ENCODE measurements around the gene PLP2. TPM values are rescaled to one million over a fixed set of nuclear protein-coding genes. Genes with fewer than 3 reads are reported as not detected.
"Not testable (repeated sequence)": the region's sequence is repeated elsewhere in the genome, so short reads cannot be mapped to it uniquely, and the experiment has no call there.

PLP2 gene
- total RNA-seq, 6 experiments from 2014 or later, result 163 to 214 (median 178) TPM

DNA sequence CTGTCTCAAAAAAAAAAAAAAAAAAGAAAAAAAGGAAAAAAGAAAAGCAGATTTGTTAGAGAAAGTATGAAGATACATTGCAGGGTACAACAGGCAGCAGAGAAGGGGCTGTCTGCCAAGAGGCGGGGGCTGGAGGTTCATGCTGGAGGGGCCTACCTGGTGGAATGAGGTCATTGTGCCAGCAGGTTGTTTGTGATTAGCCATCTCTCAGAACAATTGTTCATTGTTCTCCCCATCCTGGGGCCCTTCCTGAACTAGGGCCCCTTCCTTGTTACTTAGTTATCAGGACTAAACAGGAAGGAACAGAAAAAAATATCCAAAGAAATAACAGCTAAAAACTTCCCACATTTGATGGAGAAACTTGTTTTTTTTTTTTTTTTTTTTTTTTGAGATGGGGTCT lies 34.2 kb upstream of the PLP2 start:
- no peak for DNase-seq
- peaks cover 3% of the 10 kb centered on the region; the same call in 1 of the 2 replicates for H3K27me3 Mint-ChIP-seq (ENCODE audit: insufficient read depth)
- H3K36me3 Mint-ChIP-seq (ENCODE audit: low read depth), result peaks cover 5% of the 10 kb centered on the region; the same call in 1 of the 2 replicates
- TF ChIP-seq CTCF (IDR thresholded peaks at IDR 0.05), result no peak
- H3K4me1 Mint-ChIP-seq (ENCODE audit: low read depth), result no peaks in the 10 kb centered on the region
- peaks cover 15% of the 10 kb centered on the region for H3K9me3 Mint-ChIP-seq
- no peak overlapping the region for H3K27ac Mint-ChIP-seq
- no peak overlapping the region for H3K4me3 Mint-ChIP-seq

- no peak for DNase-seq
- peaks cover 5% of the 10 kb centered on the region; the same call in 1 of the 2 replicates for H3K36me3 Mint-ChIP-seq (ENCODE audit: low read depth)
- H3K27me3 Mint-ChIP-seq (ENCODE audit: insufficient read depth), result peaks cover 3% of the 10 kb centered on the region; the same call in 1 of the 2 replicates
- H3K9me3 Mint-ChIP-seq, result peaks cover 15% of the 10 kb centered on the region
- H3K27ac Mint-ChIP-seq, result no peak overlapping the region
- TF ChIP-seq CTCF (IDR thresholded peaks at IDR 0.05), result no peak
- no peaks in the 10 kb centered on the region for H3K4me1 Mint-ChIP-seq (ENCODE audit: low read depth)
- no peak overlapping the region for H3K4me3 Mint-ChIP-seq
These were observed 32.0 kb upstream of the PLP2 start for GRCh38 chrX:49139713-49140112.

DNA sequence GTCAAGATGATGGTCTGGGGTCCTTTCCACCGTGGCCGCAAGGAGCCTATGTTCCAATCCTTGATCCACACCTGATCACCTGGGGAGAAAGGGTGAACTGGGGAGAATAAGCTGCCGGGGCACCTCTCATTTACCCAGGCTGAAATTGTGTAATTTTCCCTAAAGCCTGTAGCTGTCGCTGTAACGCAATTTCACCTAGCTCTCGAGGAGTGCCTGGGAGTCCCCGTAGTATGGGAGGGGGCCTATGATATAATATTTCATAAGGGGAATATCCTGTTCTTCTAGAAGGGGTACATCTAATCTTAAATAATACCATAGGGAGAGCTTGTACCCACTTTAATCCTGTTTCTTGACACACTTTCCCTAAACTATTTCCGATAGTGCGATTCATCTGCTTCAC lies 29.4 kb upstream of the PLP2 start:
- not testable (repeated sequence) for H3K27me3 Mint-ChIP-seq (ENCODE audit: insufficient read depth); H3K36me3 Mint-ChIP-seq (ENCODE audit: low read depth); H3K4me1 Mint-ChIP-seq (ENCODE audit: low read depth); H3K4me3 Mint-ChIP-seq; DNase-seq; H3K27ac Mint-ChIP-seq
- TF ChIP-seq CTCF (IDR thresholded peaks at IDR 0.05), result peak; percentile 68
- H3K9me3 Mint-ChIP-seq, result peaks cover 15% of the 10 kb centered on the region

DNA sequence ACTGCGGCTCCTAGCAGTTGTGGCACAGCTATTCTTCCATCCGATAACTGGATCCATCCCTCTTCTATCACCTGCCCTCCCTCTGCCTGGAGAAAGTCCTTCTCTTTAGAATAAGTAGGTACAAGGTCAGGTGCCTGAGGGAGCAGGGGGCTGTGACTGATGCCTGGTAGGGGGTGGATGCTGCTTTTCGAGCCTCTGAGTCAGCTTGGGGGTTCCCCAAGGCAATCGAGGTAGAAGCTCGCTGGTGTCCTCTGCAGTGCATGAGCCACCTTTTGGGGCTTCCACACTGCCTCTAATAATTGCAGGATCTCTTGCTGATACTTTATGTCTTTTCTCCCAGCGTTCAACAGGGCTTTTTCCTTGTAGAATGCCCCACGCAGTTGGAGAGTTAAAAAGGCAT lies 28.5 kb upstream of the PLP2 start:
- not testable (repeated sequence) for H3K4me1 Mint-ChIP-seq (ENCODE audit: low read depth); H3K36me3 Mint-ChIP-seq (ENCODE audit: low read depth); H3K27me3 Mint-ChIP-seq (ENCODE audit: insufficient read depth); H3K27ac Mint-ChIP-seq; DNase-seq; H3K4me3 Mint-ChIP-seq
- peaks cover 15% of the 10 kb centered on the region for H3K9me3 Mint-ChIP-seq

DNA sequence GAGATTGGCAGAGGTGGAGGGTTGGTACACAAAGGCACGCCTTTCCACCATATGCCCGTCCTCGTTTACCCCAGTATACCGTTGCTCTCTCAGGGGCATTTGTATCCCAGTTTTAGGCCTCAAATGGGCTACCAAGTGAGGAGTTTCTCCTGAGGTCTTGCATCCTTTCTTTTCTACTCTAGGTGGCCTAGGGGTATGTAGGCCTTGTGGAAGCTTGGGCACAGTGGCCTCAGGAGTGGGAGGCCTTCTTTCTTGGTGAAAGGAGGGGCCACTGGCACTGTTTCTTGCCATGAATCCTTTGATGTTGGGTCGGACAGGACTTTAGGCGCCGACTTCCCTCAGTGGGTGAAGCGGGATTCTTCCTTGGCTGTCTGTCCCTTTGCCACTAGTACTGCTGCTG lies 24.4 kb upstream of the PLP2 start:
- no peaks in the 10 kb centered on the region for H3K36me3 Mint-ChIP-seq (ENCODE audit: low read depth)
- DNase-seq, result no peak
- no peaks in the 10 kb centered on the region for H3K9me3 Mint-ChIP-seq

DNA sequence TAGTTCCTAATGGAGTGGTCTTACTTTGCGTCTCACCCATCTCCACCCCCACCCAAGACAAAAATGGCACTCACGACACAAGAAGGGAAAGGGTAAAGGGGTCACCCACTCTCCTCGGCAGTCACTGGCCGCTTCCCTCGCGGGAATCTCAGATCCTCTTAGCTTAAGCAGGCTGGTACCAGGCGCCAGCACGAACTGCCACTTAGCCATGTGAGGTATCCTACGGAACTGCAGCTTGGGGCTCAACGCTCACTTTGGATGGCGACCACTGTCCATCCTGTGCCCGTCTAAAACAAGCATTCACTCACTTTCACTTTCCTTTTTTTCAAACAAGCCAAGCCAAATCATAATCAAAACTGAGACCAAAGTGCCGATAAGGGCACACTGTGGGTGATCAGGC lies 23.8 kb upstream of the PLP2 start:
- H3K36me3 Mint-ChIP-seq (ENCODE audit: low read depth), result no peaks in the 10 kb centered on the region
- DNase-seq, result no peak
- H3K27me3 Mint-ChIP-seq (ENCODE audit: insufficient read depth), result no peaks in the 10 kb centered on the region
- H3K27ac Mint-ChIP-seq, result no peak overlapping the region
- no peak for TF ChIP-seq CTCF (IDR thresholded peaks at IDR 0.05)
- no peaks in the 10 kb centered on the region for H3K4me1 Mint-ChIP-seq (ENCODE audit: low read depth)
- peak overlapping the region; percentile 43; the same call in 1 of the 2 replicates for H3K4me3 Mint-ChIP-seq
- H3K9me3 Mint-ChIP-seq, result no peaks in the 10 kb centered on the region

More for the DNA sequence above, 24.4 kb upstream of the PLP2 start:
- Mint-ChIP-seq H3K4me1 (ENCODE audit: low read depth) (no peaks in the 10 kb centered on the region), H3K27me3 (ENCODE audit: insufficient read depth) (no peaks in the 10 kb centered on the region), H3K4me3 (no peak overlapping the region), H3K27ac (no peak overlapping the region)
- TF ChIP-seq CTCF (IDR thresholded peaks at IDR 0.05), result no peak

DNA sequence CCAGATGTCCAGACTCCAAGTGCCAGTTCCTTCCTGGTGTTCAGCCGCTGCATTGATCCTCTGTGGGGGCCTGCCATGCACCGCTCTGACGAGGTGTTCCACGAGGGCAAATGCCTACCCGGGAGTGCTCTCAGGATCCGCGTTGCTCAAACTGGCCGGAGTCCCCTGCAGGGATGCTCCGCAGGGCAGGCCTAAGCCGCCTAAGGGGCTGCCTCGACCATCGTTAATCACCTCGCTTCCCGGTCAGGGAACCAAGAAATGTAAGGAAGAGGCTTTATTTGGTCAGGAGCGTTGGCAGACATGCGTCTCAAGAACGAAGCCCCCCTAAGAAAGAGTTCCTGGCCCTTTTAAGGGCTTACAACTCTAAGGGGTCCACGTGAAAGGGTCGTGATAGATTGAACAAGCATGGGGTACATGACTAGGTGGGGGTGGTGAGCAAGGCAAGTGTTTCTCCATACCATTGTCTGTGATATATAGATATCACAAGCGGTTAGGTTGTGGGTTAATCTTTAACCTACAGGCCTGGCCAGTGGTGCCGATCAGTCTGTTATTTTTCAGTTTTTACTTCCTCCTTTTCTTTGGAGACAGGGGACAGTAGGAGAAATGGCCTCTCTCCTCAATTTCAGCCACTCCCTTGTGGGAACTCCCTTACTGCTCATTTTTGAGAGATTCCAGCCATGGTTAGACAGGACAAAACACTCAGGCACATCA lies 23.2 kb upstream of the PLP2 start:
- H3K27ac Mint-ChIP-seq; H3K4me1 Mint-ChIP-seq (ENCODE audit: low read depth); DNase-seq; H3K27me3 Mint-ChIP-seq (ENCODE audit: insufficient read depth); H3K36me3 Mint-ChIP-seq (ENCODE audit: low read depth); H3K9me3 Mint-ChIP-seq: not testable (repeated sequence)
- peak overlapping the region; percentile 43; the same call in 1 of the 2 replicates for H3K4me3 Mint-ChIP-seq

DNA sequence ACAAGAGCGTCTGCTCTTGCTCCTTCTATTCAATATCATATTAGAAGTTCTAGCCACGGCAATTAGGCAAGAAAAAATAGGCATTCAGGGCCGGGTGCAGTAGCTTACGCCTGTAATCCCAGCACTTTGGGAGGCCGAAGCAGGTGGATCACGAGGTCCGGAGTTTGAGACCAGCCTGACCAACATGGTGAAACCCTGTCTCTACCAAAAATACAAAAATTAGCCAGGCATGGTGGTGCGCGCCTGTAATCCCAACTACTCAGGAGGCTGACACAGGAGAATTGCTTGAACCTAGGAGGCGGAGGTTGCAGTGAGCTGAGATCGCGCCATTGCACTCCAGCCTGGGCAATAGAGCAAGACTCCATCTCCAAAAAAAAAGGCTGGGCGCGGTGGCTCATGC lies 22.4 kb upstream of the PLP2 start:
- DNase-seq; H3K4me3 Mint-ChIP-seq; H3K27ac Mint-ChIP-seq; H3K9me3 Mint-ChIP-seq; H3K27me3 Mint-ChIP-seq (ENCODE audit: insufficient read depth); H3K36me3 Mint-ChIP-seq (ENCODE audit: low read depth); H3K4me1 Mint-ChIP-seq (ENCODE audit: low read depth): not testable (repeated sequence)

Data from HFFc6 (cell line).